ENCODE results near the gene GMIP.
"Not testable (repeated sequence)": the region's sequence is repeated elsewhere in the genome, so short reads cannot be mapped to it uniquely, and the experiment has no call there.

The GMIP gene

DNA sequence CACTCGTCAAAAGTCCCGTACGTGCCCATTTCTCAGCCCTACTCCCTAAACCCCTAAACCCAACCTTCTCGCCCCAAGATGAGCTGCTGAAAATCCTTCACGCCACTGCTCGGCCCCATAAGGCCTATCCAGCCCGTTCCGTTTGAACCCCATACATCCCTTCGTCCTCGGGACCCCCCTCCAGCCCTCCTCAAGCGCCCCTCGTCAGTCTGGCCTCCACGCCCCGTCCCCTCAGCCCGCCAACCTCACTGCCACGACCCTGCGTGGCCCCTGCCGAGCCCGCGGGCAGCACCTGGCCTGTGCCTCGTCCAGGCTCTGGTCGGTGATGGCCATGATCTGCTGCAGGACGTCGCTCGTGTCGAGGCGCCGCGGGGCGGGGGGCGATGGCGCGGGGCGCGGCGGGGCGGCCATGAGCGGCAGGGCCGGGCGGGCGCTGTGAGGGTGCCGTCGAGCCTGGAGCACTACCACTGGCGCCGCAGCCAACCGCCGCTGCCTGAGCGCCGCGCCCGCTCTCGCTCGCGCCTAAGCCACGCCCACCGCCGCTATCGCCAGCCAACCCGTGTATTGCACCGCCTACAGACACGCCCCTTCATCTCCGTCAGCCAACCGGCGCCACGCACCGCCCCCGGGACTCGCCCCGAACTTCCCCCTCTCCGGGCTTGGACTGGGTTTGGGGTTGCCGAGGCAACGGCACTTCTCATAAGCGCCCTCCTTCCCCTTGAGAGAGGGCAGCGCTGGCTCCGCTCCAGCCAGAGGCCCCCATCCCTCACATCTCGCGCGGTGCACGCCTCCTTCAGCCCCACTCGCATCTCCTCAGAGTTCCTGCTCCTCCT, 25.0 kb downstream of the GMIP start, which contains the start of gene PBX4:
TSS of gene PBX4 (minus strand) at position 469 of the 833 bp plus-strand sequence. CDS start at position 411, 58 bp downstream.
- H3K4me1 ChIP-seq (ENCODE audit: insufficient read depth, low read length) = no peaks in the 10 kb centered on the region
- peaks cover 3 to 29% of the 10 kb centered on the region in 2 donors for H3K27me3 ChIP-seq (ENCODE audit: control insufficient read depth in 1 of 2, insufficient read depth in 2 of 2, low read length in 2 of 2)
- no peaks in the 10 kb centered on the region for H3K36me3 ChIP-seq (ENCODE audit: insufficient read depth, low read length)
- H3K9ac ChIP-seq (ENCODE audit: low read length) = no peak within 1 kb of the TSS
- H3K9me3 ChIP-seq (ENCODE audit: low read length) = no peaks in the 10 kb centered on the region
- H3K27ac ChIP-seq (ENCODE audit: low read depth, low read length) = no peak within 1 kb of the TSS
- H3K4me3 ChIP-seq (ENCODE audit: low read depth in 1 of 2, low read length in 2 of 2) = no peak within 1 kb of the TSS

- Histone ChIP-seq H3K27me3 (ENCODE audit: control insufficient read depth in 1 of 2, insufficient read depth in 2 of 2, low read length in 2 of 2) (peaks cover 3 to 29% of the 10 kb centered on the region in 2 donors), H3K9ac (ENCODE audit: low read length) (no peak overlapping the region), H3K9me3 (ENCODE audit: low read length) (no peaks in the 10 kb centered on the region), H3K4me1 (ENCODE audit: insufficient read depth, low read length) (no peaks in the 10 kb centered on the region), H3K27ac (ENCODE audit: low read depth, low read length) (no peak overlapping the region), H3K36me3 (ENCODE audit: insufficient read depth, low read length) (no peaks in the 10 kb centered on the region), H3K4me3 (ENCODE audit: low read depth in 1 of 2, low read length in 2 of 2) (no peak overlapping the region)
Observed at GRCh38 chr19:19615086-19615485, 28.4 kb downstream of the GMIP start.

DNA sequence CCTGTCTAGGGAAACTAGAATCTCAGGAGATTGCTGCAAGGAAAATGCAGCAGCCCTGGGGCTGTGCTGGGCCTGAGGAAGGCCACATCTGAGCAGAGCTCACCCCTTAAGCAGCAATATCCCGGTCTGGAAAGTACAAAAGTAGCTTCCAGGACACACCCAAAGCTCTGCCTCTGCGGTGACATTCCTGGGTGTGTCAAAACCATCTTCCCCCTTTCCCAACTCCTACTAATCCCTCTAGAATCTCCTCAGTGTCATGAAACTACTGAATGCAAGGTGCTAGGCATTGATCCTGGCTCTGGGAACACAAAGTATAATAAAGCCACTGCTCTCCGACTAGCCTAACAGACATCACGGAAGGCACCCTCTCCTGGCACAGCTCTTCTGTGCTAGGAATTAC, 30.0 kb downstream of the GMIP start:
- H3K27me3 ChIP-seq (ENCODE audit: control insufficient read depth in 1 of 2, insufficient read depth in 2 of 2, low read length in 2 of 2) = peaks cover 3 to 21% of the 10 kb centered on the region in 2 donors
- no peaks in the 10 kb centered on the region for H3K36me3 ChIP-seq (ENCODE audit: insufficient read depth, low read length)
- no peak overlapping the region for H3K27ac ChIP-seq (ENCODE audit: low read depth, low read length)
- H3K9me3 ChIP-seq (ENCODE audit: low read length) = no peaks in the 10 kb centered on the region
- H3K4me1 ChIP-seq (ENCODE audit: insufficient read depth, low read length) = no peaks in the 10 kb centered on the region
- H3K4me3 ChIP-seq (ENCODE audit: low read depth in 1 of 2, low read length in 2 of 2) = no peak overlapping the region
- no peak overlapping the region for H3K9ac ChIP-seq (ENCODE audit: low read length)

GRCh38 chr19:19610376-19611202, 32.9 kb downstream of the GMIP start:
- Histone ChIP-seq H3K9me3 (ENCODE audit: low read length) (no peaks in the 10 kb centered on the region), H3K27me3 (ENCODE audit: control insufficient read depth in 1 of 2, insufficient read depth in 2 of 2, low read length in 2 of 2) (no peaks in the 10 kb centered on the region), H3K9ac (ENCODE audit: low read length) (no peak overlapping the region)

GRCh38 chr19:19606686-19607085, 36.8 kb downstream of the GMIP start:
- H3K27me3 ChIP-seq (ENCODE audit: control insufficient read depth in 1 of 2, insufficient read depth in 2 of 2, low read length in 2 of 2); H3K9ac ChIP-seq (ENCODE audit: low read length); H3K4me3 ChIP-seq (ENCODE audit: low read depth in 1 of 2, low read length in 2 of 2); H3K4me1 ChIP-seq (ENCODE audit: insufficient read depth, low read length); H3K36me3 ChIP-seq (ENCODE audit: insufficient read depth, low read length); H3K9me3 ChIP-seq (ENCODE audit: low read length); H3K27ac ChIP-seq (ENCODE audit: low read depth, low read length): not testable (repeated sequence)

More at GRCh38 chr19:19610376-19611202, 32.9 kb downstream of the GMIP start:
- Histone ChIP-seq H3K27ac (ENCODE audit: low read depth, low read length) (no peak overlapping the region), H3K36me3 (ENCODE audit: insufficient read depth, low read length) (no peaks in the 10 kb centered on the region), H3K4me1 (ENCODE audit: insufficient read depth, low read length) (no peaks in the 10 kb centered on the region), H3K4me3 (ENCODE audit: low read depth in 1 of 2, low read length in 2 of 2) (no peak overlapping the region)

- Histone ChIP-seq H3K9ac (ENCODE audit: low read length) (no peak overlapping the region), H3K4me3 (ENCODE audit: low read depth in 1 of 2, low read length in 2 of 2) (no peak overlapping the region), H3K4me1 (ENCODE audit: insufficient read depth, low read length) (no peaks in the 10 kb centered on the region), H3K27ac (ENCODE audit: low read depth, low read length) (no peak overlapping the region), H3K9me3 (ENCODE audit: low read length) (no peaks in the 10 kb centered on the region), H3K36me3 (ENCODE audit: insufficient read depth, low read length) (no peaks in the 10 kb centered on the region), H3K27me3 (ENCODE audit: control insufficient read depth in 1 of 2, insufficient read depth in 2 of 2, low read length in 2 of 2) (no peaks in the 10 kb centered on the region)
Observed at GRCh38 chr19:19606021-19606420, 37.4 kb downstream of the GMIP start.

DNA sequence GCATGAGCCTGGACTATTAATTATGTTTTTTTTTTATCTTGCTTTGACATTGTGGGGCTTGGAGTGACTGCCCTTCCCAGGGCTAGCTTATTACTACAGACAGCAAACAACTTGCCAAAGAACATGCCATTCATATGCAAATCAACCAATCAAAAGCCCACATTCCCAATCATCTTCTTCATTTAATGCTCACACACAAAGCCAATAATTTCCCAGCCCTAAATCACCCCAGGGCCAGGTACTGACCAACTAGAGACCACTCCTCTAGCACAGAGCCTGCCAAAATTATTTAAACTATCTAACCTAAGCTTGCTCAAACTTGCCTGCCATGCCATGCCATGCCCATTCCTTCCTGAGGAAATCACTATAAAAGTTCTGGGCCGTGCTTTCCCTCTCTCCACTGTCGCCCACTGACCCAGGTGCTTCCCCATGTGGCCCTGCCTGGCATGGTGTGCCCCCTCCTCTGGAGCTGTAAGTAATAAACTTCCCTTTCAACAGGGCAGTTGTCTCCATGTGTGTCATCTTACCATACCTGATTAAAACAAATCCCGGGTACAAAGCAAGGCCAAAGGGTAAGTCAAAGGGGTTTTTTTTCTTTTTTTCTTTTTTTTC, 40.6 kb downstream of the GMIP start:
- H3K9ac ChIP-seq (ENCODE audit: low read length) = no peak overlapping the region
- H3K4me3 ChIP-seq (ENCODE audit: low read depth in 1 of 2, low read length in 2 of 2) = no peak overlapping the region
- no peaks in the 10 kb centered on the region for H3K9me3 ChIP-seq (ENCODE audit: low read length)
- H3K36me3 ChIP-seq (ENCODE audit: insufficient read depth, low read length) = no peaks in the 10 kb centered on the region
- H3K27ac ChIP-seq (ENCODE audit: low read depth, low read length) = no peak overlapping the region
- no peaks in the 10 kb centered on the region for H3K4me1 ChIP-seq (ENCODE audit: insufficient read depth, low read length)
- no peaks in the 10 kb centered on the region for H3K27me3 ChIP-seq (ENCODE audit: control insufficient read depth in 1 of 2, insufficient read depth in 2 of 2, low read length in 2 of 2)

- no peaks in the 10 kb centered on the region for H3K9me3 ChIP-seq (ENCODE audit: low read length)
- H3K4me3 ChIP-seq (ENCODE audit: low read depth in 1 of 2, low read length in 2 of 2) = no peak overlapping the region
- no peak overlapping the region for H3K27ac ChIP-seq (ENCODE audit: low read depth, low read length)
Observed at GRCh38 chr19:19602136-19602712, 41.2 kb downstream of the GMIP start.

GRCh38 chr19:19600793-19601330, 42.6 kb downstream of the GMIP start:
- Histone ChIP-seq H3K9me3 (ENCODE audit: low read length) (no peaks in the 10 kb centered on the region), H3K4me3 (ENCODE audit: low read depth in 1 of 2, low read length in 2 of 2) (no peak overlapping the region), H3K27me3 (ENCODE audit: control insufficient read depth in 1 of 2, insufficient read depth in 2 of 2, low read length in 2 of 2) (no peaks in the 10 kb centered on the region), H3K27ac (ENCODE audit: low read depth, low read length) (no peak overlapping the region), H3K9ac (ENCODE audit: low read length) (no peak overlapping the region), H3K36me3 (ENCODE audit: insufficient read depth, low read length) (no peaks in the 10 kb centered on the region), H3K4me1 (ENCODE audit: insufficient read depth, low read length) (no peaks in the 10 kb centered on the region)

More at GRCh38 chr19:19602136-19602712, 41.2 kb downstream of the GMIP start:
- no peaks in the 10 kb centered on the region for H3K4me1 ChIP-seq (ENCODE audit: insufficient read depth, low read length)
- no peaks in the 10 kb centered on the region for H3K27me3 ChIP-seq (ENCODE audit: control insufficient read depth in 1 of 2, insufficient read depth in 2 of 2, low read length in 2 of 2)
- no peaks in the 10 kb centered on the region for H3K36me3 ChIP-seq (ENCODE audit: insufficient read depth, low read length)
- H3K9ac ChIP-seq (ENCODE audit: low read length) = no peak overlapping the region

DNA sequence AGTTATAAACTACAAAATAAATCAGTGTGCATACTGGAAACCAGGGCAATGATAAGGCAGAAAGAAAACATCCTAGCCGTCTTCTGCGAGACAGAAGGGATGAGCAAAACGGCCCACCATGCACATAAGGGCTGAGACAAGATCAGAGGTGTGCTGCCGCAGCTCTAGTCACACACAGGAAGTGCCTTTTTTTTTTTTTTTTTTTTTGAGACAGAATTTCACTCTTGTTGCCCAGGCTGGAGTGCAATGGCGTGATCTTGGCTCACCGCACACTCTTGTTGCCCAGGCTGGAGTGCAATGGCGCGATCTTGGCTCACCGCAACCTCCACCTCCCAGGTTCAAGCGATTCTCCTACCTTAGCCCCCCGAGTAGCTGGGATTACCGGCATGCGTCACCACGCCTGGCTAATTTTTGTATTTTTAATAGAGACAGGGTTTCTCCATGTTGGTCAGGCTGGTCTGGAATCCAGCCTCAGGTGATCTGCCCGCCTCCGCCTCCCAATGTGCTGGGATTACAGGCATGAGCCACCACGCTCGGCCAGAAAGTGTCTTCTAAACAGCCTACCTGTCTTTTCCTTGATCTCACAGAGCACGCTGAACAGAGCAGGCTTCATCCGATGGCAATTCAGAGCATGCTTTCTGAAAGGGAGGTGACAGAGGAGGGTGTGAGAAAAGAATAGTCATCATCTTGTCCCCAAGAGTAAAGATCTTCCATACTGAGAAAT, 44.6 kb downstream of the GMIP start:
- not testable (repeated sequence) for H3K27ac ChIP-seq (ENCODE audit: low read depth, low read length); H3K9ac ChIP-seq (ENCODE audit: low read length); H3K9me3 ChIP-seq (ENCODE audit: low read length); H3K4me3 ChIP-seq (ENCODE audit: low read depth in 1 of 2, low read length in 2 of 2); H3K36me3 ChIP-seq (ENCODE audit: insufficient read depth, low read length); H3K27me3 ChIP-seq (ENCODE audit: control insufficient read depth in 1 of 2, insufficient read depth in 2 of 2, low read length in 2 of 2); H3K4me1 ChIP-seq (ENCODE audit: insufficient read depth, low read length)

Measured in muscle layer of colon (tissue), 2 donors.